ENCODE data around the gene MAT2B.

- TF ChIP-seq CTCF (IDR thresholded peaks at IDR 0.05) (no peak; the same call in 2 of the 3 replicates), REST (IDR thresholded peaks at IDR 0.05) (no peak), MAFK (IDR thresholded peaks at IDR 0.05; ENCODE audit: partially characterized antibody) (no peak), MAX (IDR thresholded peaks at IDR 0.05) (no peak), EP300 (IDR thresholded peaks at IDR 0.05) (no peak), MYC (IDR thresholded peaks at IDR 0.05; ENCODE audit: borderline replicate concordance, low read length) (no peak), RCOR1 (IDR thresholded peaks at IDR 0.05; ENCODE audit: low read depth, low read length) (no peak), HEYL (CRISPR knock-in tag; IDR thresholded peaks at IDR 0.05) (no peak), GATA3 (IDR thresholded peaks at IDR 0.05; ENCODE audit: borderline replicate concordance) (no peak)
Measured at GRCh38 chr5:163502521-163502920, 2.9 kb upstream of the MAT2B start.
